ENCODE measurements around the gene WSCD2.

The WSCD2 gene

DNA sequence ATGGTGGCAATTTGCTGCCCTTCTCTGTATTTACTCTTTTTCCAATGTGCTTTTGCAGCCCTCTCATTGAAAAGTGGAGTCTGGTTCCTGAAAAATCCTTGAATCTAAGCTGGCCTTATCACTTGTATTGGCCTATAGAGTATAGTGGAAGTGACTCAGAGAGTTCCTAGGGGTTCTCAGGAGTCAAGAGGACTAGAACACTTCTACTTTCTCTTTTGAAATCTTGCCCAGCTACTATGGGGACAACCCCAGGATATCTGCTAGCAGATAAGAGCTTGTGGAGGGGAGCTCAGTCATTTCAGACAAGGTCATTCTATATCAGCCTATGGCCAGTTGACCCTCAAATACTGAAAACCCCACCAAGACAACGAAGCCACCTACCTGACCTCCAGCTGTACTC is 26.7 kb upstream of the WSCD2 start:
- Histone ChIP-seq H3K27ac (no peak overlapping the region), H3K27me3 (no peaks in the 10 kb centered on the region), H3K36me3 (no peaks in the 10 kb centered on the region), H3K4me1 (ENCODE audit: control insufficient read depth in 1 of 2, insufficient read depth in 1 of 2, low read depth in 1 of 2, low read length in 1 of 2) (no peaks in the 10 kb centered on the region), H3K9me3 (no peaks in the 10 kb centered on the region), H3K4me3 (ENCODE audit: low read depth in 1 of 2, low read length in 1 of 2) (no peak overlapping the region)
- no peak for TF ChIP-seq CTCF (IDR thresholded peaks at IDR 0.05)

- Histone ChIP-seq H3K4me3 (ENCODE audit: low read depth in 1 of 2, low read length in 1 of 2) (no peak overlapping the region), H3K4me1 (ENCODE audit: control insufficient read depth in 1 of 2, insufficient read depth in 1 of 2, low read depth in 1 of 2, low read length in 1 of 2) (no peaks in the 10 kb centered on the region), H3K9me3 (no peaks in the 10 kb centered on the region), H3K36me3 (no peaks in the 10 kb centered on the region), H3K27me3 (no peaks in the 10 kb centered on the region), H3K27ac (no peak overlapping the region)
- TF ChIP-seq CTCF (IDR thresholded peaks at IDR 0.05): no peak
Measured at GRCh38 chr12:108103087-108103486, 26.0 kb upstream of the WSCD2 start.

DNA sequence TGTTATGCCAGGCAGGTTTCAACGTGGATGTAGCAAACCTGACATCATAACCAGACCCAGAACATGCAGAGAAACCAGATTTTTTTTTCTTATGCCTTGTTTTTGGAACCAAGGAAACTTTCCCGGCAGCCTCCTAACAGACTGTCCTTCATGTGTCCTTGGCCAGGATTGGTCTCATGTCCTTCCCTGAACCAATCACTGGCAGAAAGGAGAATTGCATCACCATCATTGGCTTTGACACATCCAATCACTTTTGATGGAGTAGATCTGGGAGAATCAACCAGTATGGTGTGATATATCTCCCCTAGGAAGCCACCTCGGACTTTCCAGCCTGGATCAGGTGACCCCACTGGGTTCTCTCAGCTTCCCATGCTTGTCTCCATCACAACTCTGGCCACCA is 25.6 kb upstream of the WSCD2 start:
- H3K4me1 ChIP-seq (ENCODE audit: control insufficient read depth in 1 of 2, insufficient read depth in 1 of 2, low read depth in 1 of 2, low read length in 1 of 2): no peaks in the 10 kb centered on the region
- H3K36me3 ChIP-seq: no peaks in the 10 kb centered on the region
- H3K27ac ChIP-seq: no peak overlapping the region
- no peaks in the 10 kb centered on the region for H3K27me3 ChIP-seq
- H3K4me3 ChIP-seq (ENCODE audit: low read depth in 1 of 2, low read length in 1 of 2): no peak overlapping the region
- no peak for TF ChIP-seq CTCF (IDR thresholded peaks at IDR 0.05)
- no peaks in the 10 kb centered on the region for H3K9me3 ChIP-seq

- TF ChIP-seq CTCF (IDR thresholded peaks at IDR 0.05): no peak
- no peaks in the 10 kb centered on the region for H3K9me3 ChIP-seq
- no peak overlapping the region for H3K27ac ChIP-seq
- no peak overlapping the region for H3K4me3 ChIP-seq (ENCODE audit: low read depth in 1 of 2, low read length in 1 of 2)
- no peaks in the 10 kb centered on the region for H3K36me3 ChIP-seq
- H3K27me3 ChIP-seq: no peaks in the 10 kb centered on the region
- H3K4me1 ChIP-seq (ENCODE audit: control insufficient read depth in 1 of 2, insufficient read depth in 1 of 2, low read depth in 1 of 2, low read length in 1 of 2): no peaks in the 10 kb centered on the region
Measured at GRCh38 chr12:108104657-108105056, 24.4 kb upstream of the WSCD2 start.

DNA sequence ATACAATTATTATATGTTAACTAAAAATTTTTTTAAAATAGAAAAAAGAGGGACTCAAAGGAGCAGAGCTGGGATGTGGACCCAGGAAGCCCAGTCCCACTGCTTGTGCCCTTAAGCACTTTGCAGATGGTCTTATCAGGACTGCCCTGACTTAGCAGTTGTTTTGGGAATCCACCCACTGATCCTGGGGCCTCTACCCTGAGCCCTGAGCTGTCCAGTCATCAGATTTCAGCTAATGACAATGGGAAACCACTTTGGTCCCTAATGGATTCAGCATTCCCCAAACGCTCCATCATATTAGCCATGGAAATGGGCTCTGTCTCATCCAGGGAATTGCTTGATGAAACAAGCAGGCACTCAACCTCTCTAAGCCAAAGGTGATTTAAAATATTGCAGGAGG is 22.5 kb upstream of the WSCD2 start:
- no peaks in the 10 kb centered on the region for H3K4me1 ChIP-seq (ENCODE audit: control insufficient read depth in 1 of 2, insufficient read depth in 1 of 2, low read depth in 1 of 2, low read length in 1 of 2)
- no peaks in the 10 kb centered on the region for H3K36me3 ChIP-seq
- no peak overlapping the region for H3K4me3 ChIP-seq (ENCODE audit: low read depth in 1 of 2, low read length in 1 of 2)
- H3K9me3 ChIP-seq: no peaks in the 10 kb centered on the region
- H3K27ac ChIP-seq: no peak overlapping the region
- no peaks in the 10 kb centered on the region for H3K27me3 ChIP-seq
- no peak for TF ChIP-seq CTCF (IDR thresholded peaks at IDR 0.05)

DNA sequence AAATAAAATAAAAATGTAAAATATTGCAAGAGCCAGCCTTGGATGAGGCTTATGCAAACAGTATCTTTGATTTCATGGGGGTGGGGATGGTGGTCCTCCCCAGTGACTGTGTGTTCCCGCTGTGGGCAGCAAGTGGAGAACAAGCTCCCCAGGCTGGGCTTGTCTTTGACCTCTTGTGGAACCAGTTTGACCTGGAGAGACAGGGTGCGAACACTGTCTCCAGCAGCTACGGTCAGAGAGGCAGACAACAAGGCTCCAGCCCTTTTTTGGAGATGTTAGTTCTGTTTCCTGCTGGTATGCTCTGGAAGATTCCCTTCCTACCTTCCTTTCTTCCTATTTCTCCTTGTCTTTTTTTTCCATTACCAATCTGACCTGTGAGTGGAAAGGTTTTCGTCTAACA is 21.8 kb upstream of the WSCD2 start:
- H3K27me3 ChIP-seq: no peaks in the 10 kb centered on the region
- H3K36me3 ChIP-seq: no peaks in the 10 kb centered on the region
- no peak overlapping the region for H3K27ac ChIP-seq
- H3K9me3 ChIP-seq: no peaks in the 10 kb centered on the region
- TF ChIP-seq CTCF (IDR thresholded peaks at IDR 0.05): no peak
- no peaks in the 10 kb centered on the region for H3K4me1 ChIP-seq (ENCODE audit: control insufficient read depth in 1 of 2, insufficient read depth in 1 of 2, low read depth in 1 of 2, low read length in 1 of 2)
- H3K4me3 ChIP-seq (ENCODE audit: low read depth in 1 of 2, low read length in 1 of 2): no peak overlapping the region
